ENCODE results near the gene AHCYL2. TPM values are rescaled to one million over a fixed set of nuclear protein-coding genes. Genes with fewer than 3 reads are reported as not detected.

Gene AHCYL2
- total and polyA plus RNA-seq, 4 donors = 2.0 to 10.0 (median 3.6) TPM

DNA sequence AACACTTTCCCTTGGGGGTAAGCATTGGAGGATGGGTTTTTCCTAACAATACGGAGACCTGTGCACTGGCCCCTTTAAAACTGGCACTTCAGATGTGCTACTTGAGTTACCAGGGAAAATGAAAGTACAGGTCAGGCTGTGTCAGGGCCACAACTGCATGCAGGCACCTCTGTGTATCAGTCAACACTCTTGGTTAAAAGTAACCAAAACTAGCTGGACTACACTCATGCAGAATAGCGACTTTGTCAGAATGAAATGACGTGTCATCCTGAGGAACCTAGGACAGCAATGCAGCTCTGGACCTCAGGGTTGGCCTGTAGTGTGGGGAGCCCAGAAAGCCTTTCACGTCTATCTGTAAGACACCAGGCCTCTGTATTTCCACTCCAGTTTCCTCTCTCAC is 243.7 kb downstream of the AHCYL2 start:
- Histone ChIP-seq H3K4me3 (ENCODE audit: low read depth in 1 of 3, low read length in 3 of 3) (no peak overlapping the region), H3K27me3 (ENCODE audit: control insufficient read depth in 4 of 4, insufficient read depth in 4 of 4, low read length in 3 of 4) (no peaks in the 10 kb centered on the region), H3K27ac (ENCODE audit: low read depth in 1 of 2, low read length in 2 of 2) (no peak overlapping the region), H3K4me1 (ENCODE audit: control insufficient read depth in 4 of 4, insufficient read depth in 4 of 4, low read length in 3 of 4) (no peaks in the 10 kb centered on the region), H3K9me3 (ENCODE audit: control insufficient read depth in 4 of 4, low read length in 3 of 4) (no peaks in the 10 kb centered on the region), H3K36me3 (ENCODE audit: control insufficient read depth in 4 of 4, insufficient read depth in 3 of 4, low read depth in 1 of 4, low read length in 3 of 4) (no peaks in the 10 kb centered on the region), H3K9ac (ENCODE audit: low read depth in 1 of 2, low read length in 2 of 2) (no peak overlapping the region)
- 83% methylated on average over 4 of the region's 4 CpGs for WGBS
- TF ChIP-seq ZBTB33 (IDR thresholded peaks at IDR 0.05) (no peak), SP1 (IDR thresholded peaks at IDR 0.05) (no peak), TAF1 (conservative IDR thresholded peaks at IDR 0.05) (no peak), RAD21 (IDR thresholded peaks at IDR 0.05) (no peak), FOXA1 (IDR thresholded peaks at IDR 0.05) (no peak), RXRA (IDR thresholded peaks at IDR 0.05) (no peak), JUND (IDR thresholded peaks at IDR 0.05) (no peak), FOXA2 (IDR thresholded peaks at IDR 0.05) (no peak), HNF4A (conservative IDR thresholded peaks at IDR 0.05) (no peak), EGR1 (IDR thresholded peaks at IDR 0.05; ENCODE audit: low read depth in 2 of 2) (no peak)
- TF ChIP-seq, protein P1, sequence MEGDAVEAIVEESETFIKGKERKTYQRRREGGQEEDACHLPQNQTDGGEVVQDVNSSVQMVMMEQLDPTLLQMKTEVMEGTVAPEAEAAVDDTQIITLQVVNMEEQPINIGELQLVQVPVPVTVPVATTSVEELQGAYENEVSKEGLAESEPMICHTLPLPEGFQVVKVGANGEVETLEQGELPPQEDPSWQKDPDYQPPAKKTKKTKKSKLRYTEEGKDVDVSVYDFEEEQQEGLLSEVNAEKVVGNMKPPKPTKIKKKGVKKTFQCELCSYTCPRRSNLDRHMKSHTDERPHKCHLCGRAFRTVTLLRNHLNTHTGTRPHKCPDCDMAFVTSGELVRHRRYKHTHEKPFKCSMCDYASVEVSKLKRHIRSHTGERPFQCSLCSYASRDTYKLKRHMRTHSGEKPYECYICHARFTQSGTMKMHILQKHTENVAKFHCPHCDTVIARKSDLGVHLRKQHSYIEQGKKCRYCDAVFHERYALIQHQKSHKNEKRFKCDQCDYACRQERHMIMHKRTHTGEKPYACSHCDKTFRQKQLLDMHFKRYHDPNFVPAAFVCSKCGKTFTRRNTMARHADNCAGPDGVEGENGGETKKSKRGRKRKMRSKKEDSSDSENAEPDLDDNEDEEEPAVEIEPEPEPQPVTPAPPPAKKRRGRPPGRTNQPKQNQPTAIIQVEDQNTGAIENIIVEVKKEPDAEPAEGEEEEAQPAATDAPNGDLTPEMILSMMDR (IDR thresholded peaks at IDR 0.05; ENCODE audit: low read depth, low read length, missing input control) = no peak
- TF ChIP-seq, protein P2, sequence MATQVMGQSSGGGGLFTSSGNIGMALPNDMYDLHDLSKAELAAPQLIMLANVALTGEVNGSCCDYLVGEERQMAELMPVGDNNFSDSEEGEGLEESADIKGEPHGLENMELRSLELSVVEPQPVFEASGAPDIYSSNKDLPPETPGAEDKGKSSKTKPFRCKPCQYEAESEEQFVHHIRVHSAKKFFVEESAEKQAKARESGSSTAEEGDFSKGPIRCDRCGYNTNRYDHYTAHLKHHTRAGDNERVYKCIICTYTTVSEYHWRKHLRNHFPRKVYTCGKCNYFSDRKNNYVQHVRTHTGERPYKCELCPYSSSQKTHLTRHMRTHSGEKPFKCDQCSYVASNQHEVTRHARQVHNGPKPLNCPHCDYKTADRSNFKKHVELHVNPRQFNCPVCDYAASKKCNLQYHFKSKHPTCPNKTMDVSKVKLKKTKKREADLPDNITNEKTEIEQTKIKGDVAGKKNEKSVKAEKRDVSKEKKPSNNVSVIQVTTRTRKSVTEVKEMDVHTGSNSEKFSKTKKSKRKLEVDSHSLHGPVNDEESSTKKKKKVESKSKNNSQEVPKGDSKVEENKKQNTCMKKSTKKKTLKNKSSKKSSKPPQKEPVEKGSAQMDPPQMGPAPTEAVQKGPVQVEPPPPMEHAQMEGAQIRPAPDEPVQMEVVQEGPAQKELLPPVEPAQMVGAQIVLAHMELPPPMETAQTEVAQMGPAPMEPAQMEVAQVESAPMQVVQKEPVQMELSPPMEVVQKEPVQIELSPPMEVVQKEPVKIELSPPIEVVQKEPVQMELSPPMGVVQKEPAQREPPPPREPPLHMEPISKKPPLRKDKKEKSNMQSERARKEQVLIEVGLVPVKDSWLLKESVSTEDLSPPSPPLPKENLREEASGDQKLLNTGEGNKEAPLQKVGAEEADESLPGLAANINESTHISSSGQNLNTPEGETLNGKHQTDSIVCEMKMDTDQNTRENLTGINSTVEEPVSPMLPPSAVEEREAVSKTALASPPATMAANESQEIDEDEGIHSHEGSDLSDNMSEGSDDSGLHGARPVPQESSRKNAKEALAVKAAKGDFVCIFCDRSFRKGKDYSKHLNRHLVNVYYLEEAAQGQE (IDR thresholded peaks at IDR 0.05) = no peak
- TF ChIP-seq, protein P3, sequence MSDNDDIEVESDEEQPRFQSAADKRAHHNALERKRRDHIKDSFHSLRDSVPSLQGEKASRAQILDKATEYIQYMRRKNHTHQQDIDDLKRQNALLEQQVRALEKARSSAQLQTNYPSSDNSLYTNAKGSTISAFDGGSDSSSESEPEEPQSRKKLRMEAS (IDR thresholded peaks at IDR 0.05) = no peak
- TF ChIP-seq, protein P4, sequence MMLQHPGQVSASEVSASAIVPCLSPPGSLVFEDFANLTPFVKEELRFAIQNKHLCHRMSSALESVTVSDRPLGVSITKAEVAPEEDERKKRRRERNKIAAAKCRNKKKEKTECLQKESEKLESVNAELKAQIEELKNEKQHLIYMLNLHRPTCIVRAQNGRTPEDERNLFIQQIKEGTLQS (IDR thresholded peaks at IDR 0.05) = no peak
- no peak for DNase-seq (ENCODE audit: low spot score)

- TF ChIP-seq YY1 (IDR thresholded peaks at IDR 0.05) = no peak
- TF ChIP-seq, protein P4 (IDR thresholded peaks at IDR 0.05) = no peak
- no peak for DNase-seq (ENCODE audit: low spot score)
- no peaks in the 10 kb centered on the region for H3K27me3 ChIP-seq (ENCODE audit: control insufficient read depth in 4 of 4, insufficient read depth in 4 of 4, low read length in 3 of 4)
- no peak overlapping the region for H3K4me3 ChIP-seq (ENCODE audit: low read depth in 1 of 3, low read length in 3 of 3)
- no peak overlapping the region for H3K9ac ChIP-seq (ENCODE audit: low read depth in 1 of 2, low read length in 2 of 2)
- no peaks in the 10 kb centered on the region for H3K4me1 ChIP-seq (ENCODE audit: control insufficient read depth in 4 of 4, insufficient read depth in 4 of 4, low read length in 3 of 4)
- no peak overlapping the region for H3K27ac ChIP-seq (ENCODE audit: low read depth in 1 of 2, low read length in 2 of 2)
- no peaks in the 10 kb centered on the region for H3K9me3 ChIP-seq (ENCODE audit: control insufficient read depth in 4 of 4, low read length in 3 of 4)
- H3K36me3 ChIP-seq (ENCODE audit: control insufficient read depth in 4 of 4, insufficient read depth in 3 of 4, low read depth in 1 of 4, low read length in 3 of 4) = no peaks in the 10 kb centered on the region
These were observed 245.1 kb downstream of the AHCYL2 start for GRCh38 chr7:129469930-129470329.
